AG04449 (cell line): Measurements from ENCODE around the gene PGM3.

Source experiments
- CTCF ChIA-PET: fragments of 350-600 bp; formaldehyde crosslinking; extraction: SDS; loops from one replicate; lab custom pipeline; 2021; ENCODE audit warnings: antibody characterized with exemption; lab: Yijun Ruan, JAX
- POLR2A ChIA-PET: fragments of 400-600, 350-600 bp; formaldehyde crosslinking; extraction: SDS; loops from one replicate; lab custom pipeline; 2020; ENCODE audit warnings: antibody characterized with exemption, inconsistent platforms; lab: Yijun Ruan, JAX
- DNase-seq: peaks from one replicate; pipeline ENCODE4 v3.0.0-alpha.2; 2010; ENCODE audit warnings: low read depth, low spot score
- H3K4me3 ChIP-seq: 2 replicates; pipeline ENCODE4 v1.5.1; 2011; ENCODE audit warnings: low read depth, mild to moderate bottlenecking, control low read depth, low read length
- CTCF ChIP-seq: IDR thresholded peaks from one replicate; pipeline ENCODE4 v1.5.1; 2011; ENCODE audit warnings: mild to moderate bottlenecking, moderate library complexity, low read length, control low read depth, inconsistent platforms; ENCODE audit not compliant: insufficient read depth; ENCODE audit errors: missing control alignments

The PGM3 gene

GRCh38 chr6:83119742-83120300 lies 73.2 kb downstream of the PGM3 start:
- no peak overlapping the region for H3K4me3 ChIP-seq
- DNase-seq = no peak
- CTCF ChIA-PET = interaction anchor here (2.0 to 7.6 kb wide), 3 partner anchors 32 to 53 kb away, joined by 4 to 44 read pairs (median 11); partner anchors contain the start of genes DOP1A and UBE3D
- POLR2A ChIA-PET = no interaction called here
- TF ChIP-seq CTCF = no peak

GRCh38 chr6:83117802-83118201 lies 75.3 kb downstream of the PGM3 start:
- DNase-seq = no peak
- POLR2A ChIA-PET = no interaction called here
- CTCF ChIA-PET = interaction anchor here (1.0 to 7.6 kb wide), 6 partner anchors 9 to 98 kb away, joined by 3 to 44 read pairs (median 4); partner anchors contain the start of genes DOP1A and UBE3D
- H3K4me3 ChIP-seq = no peak overlapping the region
- no peak for TF ChIP-seq CTCF
